ENCODE results near the gene SERTAD2.
A peak's percentile ranks its signal among the peaks of the same experiment; 100 is the strongest.

SERTAD2 gene

DNA sequence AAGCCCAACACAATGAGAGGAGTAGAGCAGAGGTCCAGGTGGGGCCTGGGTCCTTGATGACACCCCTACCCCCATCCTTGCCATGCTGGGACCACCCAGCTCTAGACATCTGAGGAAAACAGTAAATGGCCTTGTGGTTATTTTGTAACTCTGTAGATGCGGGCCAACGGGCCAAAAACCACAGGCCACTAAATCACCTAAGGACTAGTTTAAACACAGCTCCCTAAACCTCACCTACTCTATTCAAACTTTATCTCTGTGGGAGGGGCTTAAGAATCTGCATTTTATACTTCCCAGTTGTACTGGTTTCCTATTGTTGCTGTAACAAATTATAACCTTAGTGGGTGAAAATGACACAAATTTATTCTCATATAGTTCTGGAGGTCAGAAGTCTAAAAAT is 19.0 kb upstream of the SERTAD2 start:
- DNase-seq, result no peak

DNA sequence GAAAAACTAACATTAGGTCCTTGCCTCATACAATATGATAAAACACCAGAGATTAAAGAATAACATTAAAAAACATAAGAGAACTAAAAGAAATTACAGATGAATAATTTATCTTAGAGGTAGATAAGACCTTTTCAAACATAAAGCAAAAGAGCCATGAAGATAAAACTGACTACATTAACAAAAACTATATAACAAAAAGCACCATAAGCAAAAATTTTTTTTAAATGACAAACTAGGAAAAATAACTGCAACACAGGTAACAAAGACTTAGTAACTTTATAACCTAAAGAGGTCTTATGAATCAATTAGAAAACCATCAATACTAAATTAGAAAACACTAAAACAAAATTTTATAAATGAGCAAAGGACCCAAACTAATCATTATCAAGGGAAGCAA is 16.3 kb upstream of the SERTAD2 start:
- no peak for DNase-seq

DNA sequence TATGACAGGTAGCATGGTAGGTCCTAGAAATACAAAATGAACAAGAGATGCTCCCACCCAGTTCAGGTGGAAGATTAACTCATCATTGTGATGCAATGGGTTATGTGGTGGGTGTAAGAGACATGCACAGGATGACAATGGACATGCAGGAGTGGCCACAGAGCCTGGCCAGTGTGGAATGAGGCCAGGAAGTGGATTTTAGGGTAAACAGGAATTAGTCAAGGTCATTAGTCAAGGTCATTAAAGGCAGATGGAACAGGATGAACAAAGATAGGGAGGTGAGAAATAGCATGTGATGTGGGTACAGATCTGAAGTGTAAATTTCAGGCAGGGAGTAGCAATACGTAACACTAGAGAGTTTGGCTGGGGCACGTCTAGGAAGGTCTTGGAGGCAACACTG is 15.6 kb upstream of the SERTAD2 start:
- DNase-seq, result no peak

DNA sequence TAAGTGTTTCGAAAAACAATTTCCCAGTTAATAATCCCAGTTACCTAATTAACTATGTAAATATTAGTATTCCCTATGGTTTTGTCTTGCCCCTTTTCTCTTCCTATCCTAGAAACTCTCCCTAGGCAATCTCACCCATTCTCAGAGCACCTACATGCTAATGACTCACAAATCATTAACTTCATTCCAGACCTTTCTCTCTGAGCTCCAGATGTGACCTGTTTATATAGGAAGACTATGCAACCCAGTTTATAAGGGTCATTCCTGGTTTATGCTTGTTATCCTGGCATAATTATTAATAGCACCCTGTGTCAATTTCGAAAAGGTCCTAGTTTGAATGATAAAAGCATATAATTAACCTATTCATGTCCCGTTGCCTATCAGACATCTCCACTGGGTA is 14.8 kb upstream of the SERTAD2 start:
- DNase-seq, result no peak

DNA sequence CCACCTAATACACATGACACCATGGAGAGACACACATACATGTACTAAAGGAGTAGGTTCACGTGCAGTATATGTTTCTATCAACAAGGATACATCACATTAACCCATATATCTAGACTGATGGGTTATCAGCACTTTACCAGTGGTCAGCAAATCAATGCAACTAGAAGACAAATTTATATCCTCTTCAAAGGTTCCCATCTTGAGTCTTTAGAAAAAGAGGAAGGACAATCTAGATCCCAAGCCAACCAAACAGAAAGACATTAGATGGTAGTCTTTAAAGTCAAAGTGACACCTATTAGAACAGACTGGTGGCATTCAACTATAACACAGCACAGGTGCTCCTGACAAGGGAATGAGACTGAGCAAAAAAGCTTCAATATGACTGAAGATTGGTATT is 13.8 kb upstream of the SERTAD2 start:
- no peak for DNase-seq

DNA sequence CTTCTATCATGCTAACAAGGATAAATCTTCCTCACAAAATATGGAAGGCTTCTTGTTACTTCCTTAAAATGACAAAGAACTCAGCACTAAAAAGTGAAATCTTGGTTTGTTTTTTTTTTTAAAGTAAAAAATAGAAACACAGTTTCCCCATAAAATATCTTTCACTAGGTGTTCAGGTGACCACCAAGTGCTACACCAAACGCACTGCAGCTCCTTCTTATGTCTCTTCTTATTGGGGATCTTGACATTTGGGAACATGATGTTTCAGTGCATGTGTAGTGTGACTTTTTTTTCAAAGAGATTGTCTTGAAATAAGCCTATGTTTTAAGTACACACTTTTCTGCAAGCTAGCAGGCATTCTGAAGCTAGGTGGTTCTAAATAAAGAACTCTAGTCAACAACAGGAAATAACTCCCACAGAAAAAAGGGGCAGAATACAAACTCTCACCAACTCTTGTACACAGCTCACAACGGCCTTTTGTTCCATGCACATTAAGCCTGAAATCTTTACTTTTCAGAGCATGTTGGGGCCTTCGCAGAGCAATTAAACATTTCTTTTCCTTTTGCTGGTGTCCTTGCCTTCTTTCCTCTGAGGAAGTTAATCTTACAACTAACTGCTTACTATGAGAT is 13.2 kb upstream of the SERTAD2 start:
- DNase-seq, result no peak

DNA sequence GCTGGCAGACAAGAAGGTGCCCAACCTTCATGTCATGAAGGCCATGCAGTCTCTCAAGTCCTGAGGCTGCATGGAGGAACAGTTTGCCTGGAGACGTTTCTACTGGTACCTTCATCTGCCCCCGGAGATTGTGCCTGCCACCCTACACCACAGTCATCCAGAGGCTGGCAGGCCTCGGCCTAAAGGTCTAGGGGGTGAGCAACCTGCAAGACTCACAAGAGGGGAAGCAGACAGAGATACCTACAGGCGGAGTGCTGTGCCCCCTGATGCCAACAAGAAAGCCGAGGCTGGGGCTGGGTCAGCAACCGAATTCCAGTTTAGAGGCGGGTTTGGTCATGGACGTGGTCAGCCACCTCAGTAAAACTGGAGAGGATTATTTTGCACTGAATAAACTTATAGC is 12.0 kb upstream of the SERTAD2 start:
- no peak for DNase-seq

DNA sequence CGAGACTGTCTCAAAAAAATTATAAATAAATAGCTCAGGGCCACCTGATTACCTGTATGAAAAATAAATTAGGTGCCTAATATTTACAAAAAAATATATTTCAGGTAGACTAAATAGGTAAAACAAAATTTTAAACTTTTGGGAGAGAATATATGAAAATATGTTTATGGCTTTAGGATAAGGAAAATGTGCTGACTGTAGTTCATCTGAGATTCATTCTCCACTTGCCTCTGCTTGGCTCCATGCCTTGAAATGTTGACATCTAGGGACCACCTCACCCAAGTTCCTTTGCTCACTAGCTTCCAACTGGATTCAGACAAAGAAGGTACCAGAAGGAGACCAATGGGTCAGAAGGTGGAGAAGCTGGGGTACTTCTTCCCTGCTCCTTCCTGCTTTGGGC is 9.7 kb upstream of the SERTAD2 start:
- no peak for DNase-seq

DNA sequence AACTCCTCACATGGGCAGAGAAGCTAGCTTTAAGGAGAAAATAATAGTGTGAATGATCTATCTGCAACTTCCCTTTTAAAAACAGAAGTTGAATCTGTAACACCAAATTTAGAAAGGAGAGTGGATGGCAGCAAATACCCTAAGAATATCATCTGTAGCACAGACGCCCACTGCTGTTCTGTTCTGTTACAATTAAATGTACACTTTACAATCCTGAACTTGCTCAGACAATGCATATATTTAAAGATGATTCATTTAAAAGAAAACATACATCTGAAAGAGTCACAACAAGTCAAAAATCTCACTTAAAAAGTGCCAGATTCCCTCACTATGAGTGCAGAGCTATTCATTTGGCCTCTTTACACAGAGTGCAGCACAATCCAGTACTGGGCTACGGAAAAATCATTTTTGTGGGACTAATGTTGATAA is 8.0 kb upstream of the SERTAD2 start:
- no peak for DNase-seq

DNA sequence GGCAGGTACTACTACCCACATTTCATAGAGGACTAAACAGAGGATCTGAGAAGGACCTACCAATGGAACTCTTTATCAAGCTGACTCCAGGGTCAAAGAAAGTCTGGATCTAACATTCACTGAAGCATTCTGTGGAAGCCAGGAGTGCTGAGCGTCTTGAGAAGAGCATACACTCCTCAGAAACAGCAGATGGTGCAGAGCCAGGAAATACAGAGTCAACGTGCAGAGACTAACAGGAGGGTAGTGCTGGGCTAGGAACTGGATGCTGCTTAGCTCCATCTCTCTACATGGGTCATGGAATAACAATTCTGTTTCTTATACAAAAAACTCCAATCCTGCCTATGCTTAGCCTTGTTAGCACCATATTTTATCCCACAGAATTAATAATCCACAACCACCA is 5.5 kb upstream of the SERTAD2 start:
- DNase-seq, result no peak

DNA sequence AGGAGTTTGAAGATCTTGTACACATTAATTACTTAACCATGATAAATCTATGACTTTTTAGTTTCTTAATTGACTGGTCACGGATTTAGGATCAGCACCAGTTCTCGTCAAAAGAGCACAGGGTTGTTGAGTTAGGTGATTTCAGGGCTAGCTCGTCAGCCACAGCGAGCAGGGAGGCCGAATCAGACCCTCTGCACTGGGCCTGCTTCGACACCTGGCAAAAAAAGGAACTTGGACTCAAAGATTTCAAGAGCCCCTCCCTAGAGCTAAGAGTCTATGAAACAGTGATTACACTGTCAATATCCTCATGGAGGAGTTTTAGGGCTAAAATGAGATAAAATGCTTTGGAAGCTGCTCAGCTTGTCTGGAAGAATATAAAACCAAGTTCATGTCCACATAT is 4.6 kb upstream of the SERTAD2 start:
- DNase-seq, result no peak

DNA sequence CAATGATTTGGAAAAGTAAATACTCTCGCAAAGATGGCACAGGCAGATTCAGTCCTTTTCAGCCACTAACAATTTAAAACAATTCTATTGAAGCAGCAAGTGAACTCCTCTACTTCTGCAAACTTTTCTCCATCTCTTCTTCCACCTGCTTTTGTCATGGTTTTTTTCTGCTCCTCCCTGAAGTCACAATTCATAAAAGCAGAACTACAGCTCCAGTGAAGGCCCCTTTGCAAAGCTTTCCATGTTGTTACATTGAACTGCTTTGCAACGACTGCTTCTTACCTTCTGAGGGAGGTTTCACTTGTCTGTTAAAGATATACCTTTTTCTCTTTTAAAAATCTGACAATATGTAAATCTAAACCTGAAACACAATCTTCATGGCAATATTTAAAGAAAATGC is 3.7 kb upstream of the SERTAD2 start:
- no peak for DNase-seq

DNA sequence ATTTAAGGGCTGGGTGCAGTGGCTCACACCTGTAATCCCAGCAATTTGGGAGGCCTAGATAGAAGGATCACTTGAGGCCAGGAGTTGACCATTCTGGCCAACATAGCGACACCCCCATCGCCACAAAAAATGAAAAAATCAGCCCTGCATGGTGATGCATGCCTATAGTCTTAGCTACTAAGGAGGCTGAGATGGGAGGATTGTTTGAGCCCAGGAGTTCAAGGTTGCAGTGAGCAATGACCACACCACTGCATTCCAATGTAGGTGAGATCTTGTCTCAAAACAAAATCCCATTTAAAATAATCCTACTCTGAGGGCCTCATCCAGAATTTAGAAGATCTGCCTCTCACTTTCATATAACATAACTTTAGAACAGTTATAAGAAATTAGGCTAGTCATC is 2.7 kb upstream of the SERTAD2 start:
- no peak for DNase-seq

DNA sequence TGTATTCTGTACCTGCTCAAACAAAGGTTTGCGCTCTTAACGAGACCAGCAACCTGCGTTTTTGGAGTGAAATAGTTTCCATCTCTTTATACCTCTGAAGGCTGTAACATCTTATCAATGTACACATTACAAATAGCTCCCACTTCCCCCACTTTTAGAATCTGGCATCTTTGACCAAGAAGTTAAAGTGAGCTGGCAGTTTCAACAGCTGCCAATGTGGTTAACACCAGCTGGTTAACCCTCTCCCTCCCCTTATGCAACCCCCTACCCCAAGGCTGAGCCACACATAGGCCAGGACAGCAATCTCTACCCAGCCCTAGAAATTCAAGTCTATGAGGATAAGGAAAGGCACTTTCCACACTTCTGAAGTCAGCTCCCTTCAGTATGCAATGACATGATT is 2.2 kb upstream of the SERTAD2 start:
- no peak for DNase-seq

DNA sequence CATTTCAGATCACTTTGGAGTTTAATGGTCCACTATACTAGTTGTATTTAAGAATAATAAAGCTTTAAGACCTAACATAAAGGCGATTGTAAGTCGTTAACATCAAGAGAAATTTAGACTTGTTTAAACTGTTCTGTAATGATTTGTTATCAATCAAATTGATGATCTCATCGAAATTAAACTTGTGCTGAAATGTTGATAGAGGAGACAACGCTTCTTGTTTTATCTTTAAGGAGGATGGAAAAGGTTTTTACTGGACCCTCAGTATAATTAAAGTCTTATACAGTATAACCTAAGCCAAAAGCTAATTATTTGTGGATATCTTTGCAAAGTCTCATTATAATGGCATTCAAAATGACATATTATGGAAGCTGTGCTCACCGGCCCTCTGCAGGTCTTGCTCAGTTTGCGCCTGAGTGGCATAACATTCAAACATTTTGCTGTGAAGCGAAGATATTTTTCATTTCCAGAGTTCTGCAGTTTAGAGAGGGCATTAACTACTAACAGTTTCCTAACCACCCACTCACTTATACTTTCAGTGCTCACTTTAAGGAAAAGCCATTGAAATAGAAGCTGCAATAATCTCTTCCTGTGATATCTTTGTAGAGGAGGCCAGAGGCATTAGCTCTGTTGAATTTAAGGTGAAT is 1.4 kb upstream of the SERTAD2 start:
- peak; percentile 14 for DNase-seq

DNA sequence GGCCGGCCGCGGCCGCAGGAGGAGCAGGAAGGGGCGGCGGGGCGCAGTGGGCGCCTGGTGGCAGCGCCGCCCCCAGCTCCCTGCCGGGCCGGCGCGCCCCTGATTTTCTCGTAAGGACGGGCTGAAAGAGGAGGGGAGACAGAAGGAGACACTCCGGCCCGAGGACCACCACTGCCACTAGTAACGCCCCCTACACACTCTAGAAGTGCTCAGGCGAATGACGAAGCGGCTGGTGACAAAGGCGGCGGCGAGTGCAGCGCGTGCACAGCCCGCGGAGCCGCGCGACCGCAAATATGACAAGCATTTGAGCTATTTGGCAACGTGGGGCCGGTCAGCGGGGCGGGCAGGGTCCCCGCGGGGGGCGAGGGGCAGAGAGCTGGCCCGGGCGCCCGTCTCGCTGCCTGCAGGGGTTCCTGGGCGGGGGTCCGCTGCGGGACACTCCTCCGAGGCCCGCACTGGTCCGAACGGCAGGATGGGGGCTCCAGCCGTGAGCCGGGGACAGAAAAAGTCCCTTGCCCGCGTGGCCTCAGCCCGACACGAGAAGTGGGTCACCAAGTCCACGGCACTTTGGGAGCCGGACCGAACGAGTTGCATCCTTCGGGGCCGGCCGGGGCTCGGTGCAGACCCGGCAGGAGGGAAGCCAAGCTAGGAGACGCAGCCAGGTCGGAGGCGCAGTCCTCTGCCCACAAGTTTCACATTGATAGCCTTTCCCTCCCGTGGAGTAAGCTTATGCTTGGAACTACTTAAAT is 524 bp upstream of the SERTAD2 start:
- DNase-seq, result peak; percentile 70

DNA sequence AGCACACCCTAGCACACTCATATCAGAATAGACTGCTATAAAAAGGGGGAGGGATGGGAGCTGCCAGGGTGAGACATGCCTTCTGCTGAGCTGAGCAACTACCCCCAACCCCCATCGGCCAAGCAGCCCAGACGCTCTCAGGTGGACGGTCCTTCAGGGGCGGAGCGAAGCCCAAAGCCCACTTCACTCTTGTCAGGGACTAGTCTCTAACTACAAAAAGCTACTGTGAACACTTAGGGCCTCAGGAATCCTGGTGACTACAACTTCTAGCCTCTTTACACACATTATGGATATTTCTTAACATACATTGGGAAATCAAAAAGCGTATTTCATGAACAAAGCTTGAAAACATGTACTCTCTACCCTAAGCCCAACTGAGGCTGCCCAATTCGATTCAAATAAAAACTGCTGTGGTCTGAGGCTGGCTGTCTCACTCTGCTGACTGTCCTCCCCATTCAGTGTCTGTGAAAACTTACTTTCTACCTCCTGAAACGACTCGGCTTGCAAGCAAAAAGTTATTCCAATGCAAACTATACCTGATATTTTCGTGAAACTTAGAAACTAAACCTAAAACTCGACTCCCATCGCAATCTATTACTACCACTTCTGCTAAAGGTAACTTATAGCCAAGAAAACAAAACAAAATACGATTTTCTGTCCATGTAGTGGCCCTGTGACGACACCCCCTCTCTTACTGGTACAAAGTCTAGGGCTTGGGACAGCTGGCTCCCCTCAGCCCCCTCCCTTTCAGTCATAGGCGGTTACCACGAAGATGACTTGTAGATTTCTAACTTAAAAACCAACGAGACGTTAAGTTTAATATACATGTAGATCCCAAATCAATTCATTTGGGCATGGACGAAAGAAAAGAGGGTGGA is 1.2 kb downstream of the SERTAD2 start:
- no peak for DNase-seq

DNA sequence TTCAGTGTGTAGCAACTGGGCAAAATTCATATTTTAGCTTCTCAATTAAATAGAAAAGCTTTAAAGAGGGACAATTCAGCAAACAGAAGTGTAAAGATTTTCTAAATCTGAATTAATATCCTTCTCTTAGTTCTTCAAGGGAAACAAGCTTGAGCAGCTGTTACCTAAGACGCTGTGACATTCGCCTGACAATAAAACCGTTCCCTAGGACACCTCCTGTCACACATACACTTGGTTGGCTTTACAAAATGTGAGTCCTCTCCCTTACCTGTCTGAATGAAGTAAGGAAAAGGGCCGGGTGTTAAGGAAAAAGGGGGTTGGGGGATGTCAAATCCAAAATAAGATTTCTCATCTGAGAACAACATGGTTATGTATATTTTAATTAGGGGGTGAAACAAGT is 2.1 kb downstream of the SERTAD2 start:
- no peak for DNase-seq

DNA sequence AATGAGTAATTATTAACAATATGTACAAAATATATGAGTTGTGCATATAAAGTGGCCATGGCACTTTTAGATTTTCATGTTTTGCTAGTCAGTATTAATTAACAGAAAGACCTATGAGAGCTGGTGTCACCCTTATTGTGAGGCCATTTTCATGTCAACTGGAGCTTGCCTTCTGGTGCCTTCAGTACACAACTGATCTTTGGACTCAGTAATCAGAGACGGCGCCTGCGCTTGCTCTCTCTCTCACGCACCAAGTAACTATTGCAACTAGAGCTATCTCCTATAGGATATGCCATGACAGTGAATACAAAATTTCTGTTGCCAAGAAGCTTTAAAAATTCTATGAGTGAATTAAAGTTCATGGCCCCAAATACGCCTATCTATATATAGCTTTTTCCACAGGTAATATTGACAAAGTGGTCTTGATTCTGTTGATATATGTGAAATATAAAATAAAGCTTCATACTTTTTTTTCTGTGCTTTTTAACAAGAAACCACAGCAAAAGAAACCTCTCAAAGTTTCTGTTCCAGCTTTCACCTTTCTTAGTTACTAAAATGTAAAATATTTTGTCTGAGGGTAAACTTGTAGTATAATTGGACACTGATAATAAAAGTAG is 2.9 kb downstream of the SERTAD2 start:
- DNase-seq, result no peak

DNA sequence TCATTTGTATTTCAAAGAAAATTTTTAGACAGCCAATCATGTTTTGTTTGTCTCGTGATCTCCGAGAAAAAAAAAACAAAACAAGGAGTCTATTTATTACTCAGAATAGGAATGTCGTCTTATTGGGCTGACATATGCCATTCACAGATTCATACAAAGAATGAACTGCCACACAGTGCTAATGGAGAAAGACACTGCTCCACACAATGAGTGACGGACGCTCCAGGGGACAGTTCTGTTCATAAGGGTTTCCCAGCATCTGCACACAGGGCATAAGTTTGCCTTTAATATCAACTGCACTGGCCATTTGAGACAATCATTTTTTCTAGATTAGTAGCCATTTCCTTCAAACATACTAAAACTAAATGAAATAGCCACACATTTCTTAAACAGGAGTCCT is 3.4 kb downstream of the SERTAD2 start:
- no peak for DNase-seq

DNA sequence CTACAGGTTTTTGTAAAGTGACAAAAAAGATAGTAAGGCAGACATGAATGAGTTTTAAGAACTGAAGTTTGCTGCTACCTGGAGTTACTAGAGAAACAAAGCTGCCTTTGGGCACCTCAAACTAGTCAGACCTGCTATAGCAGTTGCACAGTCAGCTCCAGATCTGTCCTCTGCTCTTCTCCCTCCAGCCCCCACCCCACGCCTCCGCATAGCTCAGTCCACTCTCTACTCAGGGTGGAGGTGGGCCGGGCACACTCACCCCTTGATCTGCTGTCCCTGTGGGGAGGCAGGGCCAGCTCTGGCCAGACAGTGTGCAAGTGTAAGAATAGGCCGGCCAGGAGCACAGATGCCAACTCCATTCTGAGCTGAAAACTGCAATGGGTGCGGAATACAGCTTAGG is 4.1 kb downstream of the SERTAD2 start:
- DNase-seq, result no peak

DNA sequence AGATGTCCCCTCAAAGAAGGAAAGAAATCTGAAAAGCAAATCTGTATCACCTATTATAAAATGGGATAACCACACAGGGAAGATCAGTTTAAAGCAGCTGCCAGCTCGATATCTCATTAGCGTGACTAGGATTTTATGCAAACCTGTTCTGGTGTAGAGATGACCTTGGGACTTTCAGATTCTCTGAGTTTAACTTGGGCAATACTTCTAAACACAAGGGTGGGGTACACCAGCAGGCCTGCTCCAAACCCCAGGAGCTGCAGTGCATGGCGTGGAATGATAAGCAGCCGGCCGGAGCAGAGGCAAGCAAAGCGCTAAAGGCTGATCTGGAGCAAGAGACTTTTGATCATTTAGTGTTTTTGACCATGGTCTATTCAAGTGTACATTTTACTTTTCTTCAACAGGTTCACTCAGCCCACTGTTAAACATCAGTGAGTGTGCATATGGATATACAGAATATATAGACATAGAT is 4.7 kb downstream of the SERTAD2 start:
- DNase-seq, result no peak
